Liver (tissue), 9 donors: Measurements from ENCODE around the gene TBX2. TPM values are rescaled to one million over a fixed set of nuclear protein-coding genes. Genes with fewer than 3 reads are reported as not detected.

Experiments
- DNase-seq: peaks from one replicate; pipeline ENCODE4 v3.0.0-alpha.2; 2017; ENCODE audit warnings: low spot score
- H3K27ac ChIP-seq, 2 donors: one replicate each; pipeline ENCODE4 v1.7.0; 2013; ENCODE audit warnings: inconsistent platforms in 2 of 2, low read length in 2 of 2, control low read depth in 1 of 2, low read depth in 1 of 2, mild to moderate bottlenecking in 1 of 2
- H3K27me3 ChIP-seq, 4 donors: one replicate each; pipeline versions ENCODE4 v1.6.1 to v1.7.0; 2013; ENCODE audit warnings: low read length in 3 of 4, inconsistent platforms in 1 of 4, mild to moderate bottlenecking in 1 of 4, moderate library complexity in 1 of 4; ENCODE audit not compliant: control insufficient read depth in 4 of 4, insufficient read depth in 4 of 4
- H3K36me3 ChIP-seq, 4 donors: one replicate each; pipeline versions ENCODE4 v1.6.1 to v1.7.0; 2013; ENCODE audit warnings: low read length in 3 of 4, mild to moderate bottlenecking in 3 of 4, low read depth in 1 of 4, moderate library complexity in 1 of 4; ENCODE audit not compliant: control insufficient read depth in 4 of 4, insufficient read depth in 3 of 4
- H3K4me1 ChIP-seq, 4 donors: one replicate each; pipeline versions ENCODE4 v1.6.1 to v1.7.0; 2013; ENCODE audit warnings: low read length in 3 of 4, mild to moderate bottlenecking in 3 of 4, moderate library complexity in 1 of 4; ENCODE audit not compliant: control insufficient read depth in 4 of 4, insufficient read depth in 4 of 4
- H3K4me3 ChIP-seq, 3 donors: one replicate each; pipeline versions ENCODE4 v1.6.1 to v1.7.0; 2013; ENCODE audit warnings: low read length in 3 of 3, control low read depth in 1 of 3, low read depth in 1 of 3, mild to moderate bottlenecking in 1 of 3
- H3K9ac ChIP-seq, 2 donors: one replicate each; pipeline ENCODE4 v1.7.0; 2013; ENCODE audit warnings: low read length in 2 of 2, mild to moderate bottlenecking in 2 of 2, moderate library complexity in 2 of 2, control low read depth in 1 of 2, low read depth in 1 of 2
- H3K9me3 ChIP-seq, 4 donors: one replicate each; pipeline versions ENCODE4 v1.6.1 to v1.7.0; 2013; ENCODE audit warnings: low read length in 3 of 4; ENCODE audit not compliant: control insufficient read depth in 4 of 4
- CTCF ChIP-seq: fragments of 150-350 bp; IDR thresholded peaks from 2 replicates; pipeline ENCODE4 v1.5.1; 2017; ENCODE audit warnings: improper control_type of control experiment, low read depth, low read length; ENCODE audit not compliant: missing input control
- EGR1 ChIP-seq, 2 donors: IDR thresholded peaks; 2 replicates each; pipeline ENCODE4 v1.6.1; 2016 to 2018; ENCODE audit warnings: antibody characterized with exemption in 2 of 2, low read depth in 2 of 2
- FOXA1 ChIP-seq: IDR thresholded peaks from 2 replicates; pipeline ENCODE4 v1.6.1; 2016; ENCODE audit warnings: antibody characterized with exemption
- FOXA2 ChIP-seq: IDR thresholded peaks from 2 replicates; pipeline ENCODE4 v1.6.1; 2016; ENCODE audit warnings: antibody characterized with exemption
- GABPA ChIP-seq, 2 donors: IDR thresholded peaks in 1 of 2; conservative IDR thresholded peaks in 1 of 2; 2 replicates each; pipeline ENCODE4 v1.6.1; 2016; ENCODE audit warnings: antibody characterized with exemption in 2 of 2, mild to moderate bottlenecking in 1 of 2, moderate library complexity in 1 of 2
- HNF4G ChIP-seq: IDR thresholded peaks from 2 replicates; pipeline ENCODE4 v1.6.1; 2016; ENCODE audit warnings: antibody characterized with exemption
- JUND ChIP-seq, 2 donors: IDR thresholded peaks; 2 replicates each; pipeline ENCODE4 v1.6.1; 2016; ENCODE audit warnings: antibody characterized with exemption in 2 of 2
- NR2F2 ChIP-seq: IDR thresholded peaks from 2 replicates; pipeline ENCODE4 v1.6.1; 2016; ENCODE audit warnings: antibody characterized with exemption
- RAD21 ChIP-seq, 2 donors: IDR thresholded peaks; 2 replicates each; pipeline ENCODE4 v1.6.1; 2016; ENCODE audit warnings: antibody characterized with exemption in 2 of 2, mild to moderate bottlenecking in 2 of 2
- RXRA ChIP-seq, 2 donors: IDR thresholded peaks; 2 replicates each; pipeline ENCODE4 v1.6.1; 2017 to 2018; ENCODE audit warnings: antibody characterized with exemption in 2 of 2, mild to moderate bottlenecking in 1 of 2
- SP1 ChIP-seq: IDR thresholded peaks from 2 replicates; pipeline ENCODE4 v1.6.1; 2018; ENCODE audit warnings: antibody characterized with exemption, mild to moderate bottlenecking
- TAF1 ChIP-seq: conservative IDR thresholded peaks from 2 replicates; pipeline ENCODE4 v1.6.1; 2016; ENCODE audit warnings: antibody characterized with exemption, mild to moderate bottlenecking
- YY1 ChIP-seq: IDR thresholded peaks from 2 replicates; pipeline ENCODE4 v1.6.1; 2016; ENCODE audit warnings: antibody characterized with exemption, mild to moderate bottlenecking
- ZBTB33 ChIP-seq: IDR thresholded peaks from 2 replicates; pipeline ENCODE4 v1.6.1; 2016; ENCODE audit warnings: antibody characterized with exemption
- whole genome bisulfite sequencing: extraction: QIAGEN DNeasy Blood & Tissue Kit; methylation state at CpG from one replicate; pipeline ENCODE4 v1.1.7; 2013; 5-methylcytosine and 5-hydroxymethylcytosine counted together
- polyA plus RNA-seq, 2 donors: library from polyadenylated mRNA; stranded (reverse) in 1 of 2; unstranded in 1 of 2; fragments of 200-250 nt in 1 of 2; fragments of >200 nt in 1 of 2; fragmentation: Nextera tagmentation in 1 of 2; extraction: Ambion mirVana in 1 of 2; gene quantifications; one replicate each; pipeline versions ENCODE4 v1.2.1 to v1.2.3, GENCODE V29; 2013 to 2015
- total RNA-seq, 2 donors: library from RNA; depleted of rRNA; stranded (reverse); fragments of >200 nt; gene quantifications; one replicate each; pipeline ENCODE4 v1.2.3, GENCODE V29; 2014
- TF ChIP-seq, protein P1 (sequence below): IDR thresholded peaks from 2 replicates; pipeline ENCODE4 v1.6.1; 2016; ENCODE audit warnings: antibody characterized with exemption
- TF ChIP-seq, protein P2 (sequence below): IDR thresholded peaks from 2 replicates; pipeline ENCODE4 v1.6.1; 2016; ENCODE audit warnings: antibody characterized with exemption
- donor health status: healthy.
- donor health status: healthy.
- donor health status: healthy.
- donor health status: healthy.
- donor health status: healthy.

The TBX2 gene
- total and polyA plus RNA-seq, 4 donors, result 0.85 to 3.1 (median 2.5) TPM

GRCh38 chr17:61395983-61396585, 3.6 kb upstream of the TBX2 start:
- peak overlapping the region in 1 of 2 donors; percentile 31 for H3K27ac ChIP-seq
- H3K4me1 ChIP-seq, result peaks cover 6 to 31% (median 17%) of the 10 kb centered on the region in 4 donors
- H3K9me3 ChIP-seq, result peaks cover 0 to 3% (median 0%) of the 10 kb centered on the region in 4 donors
- TF ChIP-seq, protein P1, sequence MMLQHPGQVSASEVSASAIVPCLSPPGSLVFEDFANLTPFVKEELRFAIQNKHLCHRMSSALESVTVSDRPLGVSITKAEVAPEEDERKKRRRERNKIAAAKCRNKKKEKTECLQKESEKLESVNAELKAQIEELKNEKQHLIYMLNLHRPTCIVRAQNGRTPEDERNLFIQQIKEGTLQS, result no peak
- no peak for TF ChIP-seq FOXA1
- no peak for TF ChIP-seq HNF4G
- TF ChIP-seq ZBTB33, result no peak
- no peak for TF ChIP-seq JUND (IDR thresholded peaks at IDR 0.05)
- no peak for TF ChIP-seq TAF1
- TF ChIP-seq, protein P2, sequence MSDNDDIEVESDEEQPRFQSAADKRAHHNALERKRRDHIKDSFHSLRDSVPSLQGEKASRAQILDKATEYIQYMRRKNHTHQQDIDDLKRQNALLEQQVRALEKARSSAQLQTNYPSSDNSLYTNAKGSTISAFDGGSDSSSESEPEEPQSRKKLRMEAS, result no peak
- no peak for TF ChIP-seq SP1
- TF ChIP-seq NR2F2, result no peak
- DNase-seq, result no peak
- H3K27me3 ChIP-seq, result peaks cover 2 to 9% (median 6%) of the 10 kb centered on the region in 4 donors
- peak overlapping the region in 1 of 3 donors; percentile 36 for H3K4me3 ChIP-seq
- H3K36me3 ChIP-seq, result no peaks in the 10 kb centered on the region
- 12% methylated on average over 63 of the region's 63 CpGs for WGBS
- H3K9ac ChIP-seq, result no peak overlapping the region

- H3K4me1 ChIP-seq, result peaks cover 6 to 31% (median 17%) of the 10 kb centered on the region in 4 donors
- peaks cover 0 to 3% (median 0%) of the 10 kb centered on the region in 4 donors for H3K9me3 ChIP-seq
- peak overlapping the region; percentile 28 to 31 for H3K27ac ChIP-seq
- TF ChIP-seq FOXA2, result no peak
- no peak for TF ChIP-seq EGR1 (IDR thresholded peaks at IDR 0.05; ENCODE audit: low read depth in 2 of 2)
- TF ChIP-seq, protein P2, result no peak
- TF ChIP-seq GABPA (IDR thresholded peaks at IDR 0.05 in 1 of 2, conservative IDR thresholded peaks at IDR 0.05 in 1 of 2), result no peak
- no peak for TF ChIP-seq FOXA1
- TF ChIP-seq YY1, result no peak
- TF ChIP-seq RAD21 (IDR thresholded peaks at IDR 0.05), result no peak
- TF ChIP-seq CTCF, result no peak
- no peak for TF ChIP-seq RXRA (IDR thresholded peaks at IDR 0.05)
- TF ChIP-seq HNF4G, result no peak
- no peak for TF ChIP-seq TAF1
- no peak for TF ChIP-seq NR2F2
- no peak for DNase-seq
- peak overlapping the region in 1 of 3 donors; percentile 36 for H3K4me3 ChIP-seq
- WGBS, result 8% methylated on average over 46 of the region's 46 CpGs
- H3K9ac ChIP-seq, result no peak overlapping the region
- H3K36me3 ChIP-seq, result no peaks in the 10 kb centered on the region
- H3K27me3 ChIP-seq, result peaks cover under 1 to 12% (median 7%) of the 10 kb centered on the region in 4 donors
Measured at GRCh38 chr17:61396586-61397085, 3.0 kb upstream of the TBX2 start.
